Lung (tissue), 12 donors: Measurements from ENCODE around the gene LMOD3. TPM values are rescaled to one million over a fixed set of nuclear protein-coding genes. Genes with fewer than 3 reads are reported as not detected.

Experiments used
- ATAC-seq: fragments of 200-7000 bp; cut with Tn5 transposase; one replicate; pipeline ENCODE4 v1.9.1; 2020; ENCODE audit warnings: moderate number of reproducible peaks; ENCODE audit not compliant: insufficient read depth, low FRiP score
- DNase-seq, 3 donors: peaks; one replicate each; pipeline ENCODE4 v3.0.0-alpha.2; 2013 to 2017
- H3K27ac ChIP-seq, 2 donors: one replicate each; pipeline ENCODE4 v1.5.1; 2013; ENCODE audit warnings: mild to moderate bottlenecking in 2 of 2, moderate library complexity in 2 of 2, control low read depth in 1 of 2, inconsistent platforms in 1 of 2, low read depth in 1 of 2, low read length in 1 of 2
- H3K27me3 ChIP-seq, 3 donors: one replicate each; pipeline ENCODE4 v1.5.1; 2013; ENCODE audit warnings: low read length in 2 of 3; ENCODE audit not compliant: control insufficient read depth in 3 of 3, insufficient read depth in 3 of 3
- H3K36me3 ChIP-seq, 4 donors: one replicate each; pipeline ENCODE4 v1.5.1; 2013; ENCODE audit warnings: low read length in 4 of 4, mild to moderate bottlenecking in 1 of 4, moderate library complexity in 1 of 4; ENCODE audit not compliant: control insufficient read depth in 4 of 4, insufficient read depth in 4 of 4
- H3K4me1 ChIP-seq, 5 donors: one replicate each; pipeline ENCODE4 v1.5.1; 2013; ENCODE audit warnings: low read length in 5 of 5, mild to moderate bottlenecking in 2 of 5, moderate library complexity in 1 of 5; ENCODE audit not compliant: control insufficient read depth in 5 of 5, insufficient read depth in 5 of 5
- H3K4me3 ChIP-seq: one replicate; pipeline ENCODE4 v1.5.1; 2013; ENCODE audit warnings: mild to moderate bottlenecking, control low read depth, moderate library complexity
- H3K9ac ChIP-seq, 2 donors: one replicate each; pipeline ENCODE4 v1.5.1; 2013; ENCODE audit warnings: low read length in 2 of 2, control low read depth in 1 of 2; ENCODE audit not compliant: insufficient read depth in 1 of 2
- H3K9me3 ChIP-seq, 4 donors: one replicate each; pipeline ENCODE4 v1.5.1; 2013; ENCODE audit warnings: low read length in 3 of 4, mild to moderate bottlenecking in 1 of 4, moderate library complexity in 1 of 4; ENCODE audit not compliant: control insufficient read depth in 4 of 4, insufficient read depth in 3 of 4
- WGBS, 2 donors: extraction: QIAGEN DNeasy Blood & Tissue Kit; methylation state at CpG; one replicate each; pipeline ENCODE4 v1.1.7; 2013; 5-methylcytosine and 5-hydroxymethylcytosine counted together
- polyA plus RNA-seq, 2 donors: library from polyadenylated mRNA; stranded (reverse); fragments of 200-250 nt; gene quantifications; one replicate each; pipeline ENCODE4 v1.2.1, GENCODE V29; 2013
- total RNA-seq, 2 donors: library from RNA; depleted of rRNA in 1 of 2; stranded (reverse); fragments of >200 nt in 1 of 2; gene quantifications; one replicate each; pipeline ENCODE4 v1.2.1, GENCODE V29; 2014 to 2021
- TF ChIP-seq, protein P1 (sequence below): IDR thresholded peaks from 2 replicates; pipeline ENCODE4 v1.5.1; 2012; ENCODE audit warnings: mild to moderate bottlenecking; ENCODE audit errors: control extremely low read depth, extremely low read depth
- donor health status: control.
- donor health status: control.
- donor health status: Bipolar disorder and iron deficiency.
- donor health status: healthy.
- donor health status: DM: yes; HTN: yes; CAD: no.

Gene LMOD3
- total and polyA plus RNA-seq, 4 donors: 0.08 to 0.14 (median 0.12) TPM

- TF ChIP-seq, protein P1, sequence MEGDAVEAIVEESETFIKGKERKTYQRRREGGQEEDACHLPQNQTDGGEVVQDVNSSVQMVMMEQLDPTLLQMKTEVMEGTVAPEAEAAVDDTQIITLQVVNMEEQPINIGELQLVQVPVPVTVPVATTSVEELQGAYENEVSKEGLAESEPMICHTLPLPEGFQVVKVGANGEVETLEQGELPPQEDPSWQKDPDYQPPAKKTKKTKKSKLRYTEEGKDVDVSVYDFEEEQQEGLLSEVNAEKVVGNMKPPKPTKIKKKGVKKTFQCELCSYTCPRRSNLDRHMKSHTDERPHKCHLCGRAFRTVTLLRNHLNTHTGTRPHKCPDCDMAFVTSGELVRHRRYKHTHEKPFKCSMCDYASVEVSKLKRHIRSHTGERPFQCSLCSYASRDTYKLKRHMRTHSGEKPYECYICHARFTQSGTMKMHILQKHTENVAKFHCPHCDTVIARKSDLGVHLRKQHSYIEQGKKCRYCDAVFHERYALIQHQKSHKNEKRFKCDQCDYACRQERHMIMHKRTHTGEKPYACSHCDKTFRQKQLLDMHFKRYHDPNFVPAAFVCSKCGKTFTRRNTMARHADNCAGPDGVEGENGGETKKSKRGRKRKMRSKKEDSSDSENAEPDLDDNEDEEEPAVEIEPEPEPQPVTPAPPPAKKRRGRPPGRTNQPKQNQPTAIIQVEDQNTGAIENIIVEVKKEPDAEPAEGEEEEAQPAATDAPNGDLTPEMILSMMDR: no peak
- Histone ChIP-seq H3K36me3 (no peaks in the 10 kb centered on the region), H3K4me3 (no peak overlapping the region), H3K4me1 (peaks cover 0 to 7% (median 0%) of the 10 kb centered on the region in 5 donors), H3K27me3 (no peaks in the 10 kb centered on the region), H3K27ac (no peak overlapping the region), H3K9ac (no peak overlapping the region), H3K9me3 (no peaks in the 10 kb centered on the region)
- no peak for DNase-seq
- 88 to 95% methylated on average over 3 of the region's 3 CpGs for WGBS, 2 donors
- ATAC-seq: no peak
Observed at GRCh38 chr3:69126216-69126615, 3.8 kb upstream of the LMOD3 start.

DNA sequence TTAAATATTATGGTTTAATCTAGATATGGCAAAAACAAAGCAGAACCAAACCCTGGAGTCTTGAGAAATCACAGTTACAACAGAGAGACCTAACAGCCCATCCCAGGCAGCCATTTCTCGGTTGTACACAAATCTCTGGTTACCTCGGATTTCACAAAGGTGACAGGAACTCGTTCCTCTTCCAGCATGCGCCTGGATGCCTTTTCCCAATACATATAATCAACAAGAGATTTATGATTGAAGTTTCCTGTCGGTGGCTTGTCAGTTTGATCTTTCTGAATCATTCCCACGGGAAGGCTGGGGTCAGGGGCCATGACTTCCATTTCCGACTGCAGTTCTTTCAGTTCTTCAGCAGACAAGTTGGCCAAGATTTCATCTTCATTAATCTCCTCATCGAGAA, 445 bp downstream of the LMOD3 start:
- TF ChIP-seq, protein P1: no peak
- 44 to 46% methylated on average over 8 of the region's 8 CpGs for WGBS, 2 donors
- Histone ChIP-seq H3K9me3 (no peaks in the 10 kb centered on the region), H3K4me1 (peaks cover 0 to 8% (median 4%) of the 10 kb centered on the region in 5 donors), H3K4me3 (no peak overlapping the region), H3K27ac (peak overlapping the region; percentile 31 to 70), H3K36me3 (no peaks in the 10 kb centered on the region), H3K27me3 (no peaks in the 10 kb centered on the region), H3K9ac (no peak overlapping the region)
- no peak for DNase-seq
- no peak for ATAC-seq

- TF ChIP-seq, protein P1: no peak
- no peaks in the 10 kb centered on the region for H3K27me3 ChIP-seq
- no peaks in the 10 kb centered on the region for H3K36me3 ChIP-seq
- H3K27ac ChIP-seq: peak overlapping the region in 1 of 2 donors; percentile 70
- H3K9me3 ChIP-seq: no peaks in the 10 kb centered on the region
- WGBS, 2 donors: 81 to 85% methylated on average over 6 of the region's 6 CpGs
- no peak overlapping the region for H3K9ac ChIP-seq
- no peak overlapping the region for H3K4me3 ChIP-seq
- peaks cover 0 to 8% (median 5%) of the 10 kb centered on the region in 5 donors for H3K4me1 ChIP-seq
- no peak for ATAC-seq
- DNase-seq: no peak
Observed at GRCh38 chr3:69121513-69121912, 882 bp downstream of the LMOD3 start.

- H3K27me3 ChIP-seq: no peaks in the 10 kb centered on the region
- H3K27ac ChIP-seq: peak overlapping the region in 1 of 2 donors; percentile 70
- TF ChIP-seq, protein P1: peak; percentile 71
- no peaks in the 10 kb centered on the region for H3K36me3 ChIP-seq
- no peak overlapping the region for H3K9ac ChIP-seq
- WGBS, 2 donors: 2 to 3% methylated on average over 1 of the region's 1 CpG
- peak; percentile 72 for ATAC-seq
- no peak overlapping the region for H3K4me3 ChIP-seq
- H3K9me3 ChIP-seq: no peaks in the 10 kb centered on the region
- DNase-seq: peak; percentile 68 to 84 (median 77)
- peaks cover 0 to 8% (median 5%) of the 10 kb centered on the region in 5 donors for H3K4me1 ChIP-seq
Observed at GRCh38 chr3:69120879-69121464, 1.4 kb downstream of the LMOD3 start.
